Endodermal cell (in vitro differentiated cells): ENCODE results near the gene PTPRE. TPM values are rescaled to one million over a fixed set of nuclear protein-coding genes. Genes with fewer than 3 reads are reported as not detected.

Experiments used
- DNase-seq: peaks from one replicate; pipeline ENCODE4 v3.0.0-alpha.2; 2017
- H3K27ac ChIP-seq: 2 replicates; pipeline ENCODE4 v1.5.1; 2013; ENCODE audit warnings: mild to moderate bottlenecking, low read depth, low read length, moderate library complexity
- H3K27me3 ChIP-seq: 2 replicates; pipeline ENCODE4 v1.6.1; 2013; ENCODE audit warnings: mild to moderate bottlenecking, low read length, moderate library complexity; ENCODE audit not compliant: insufficient read depth, control insufficient read depth, poor library complexity, severe bottlenecking
- H3K36me3 ChIP-seq: 2 replicates; pipeline ENCODE4 v1.7.0; 2013; ENCODE audit warnings: mild to moderate bottlenecking, low read length, moderate library complexity; ENCODE audit not compliant: control insufficient read depth, insufficient read depth
- H3K4me1 ChIP-seq: one replicate; pipeline ENCODE4 v1.7.0; 2013; ENCODE audit warnings: low read length; ENCODE audit not compliant: control insufficient read depth, insufficient read depth
- H3K4me3 ChIP-seq: 2 replicates; pipeline ENCODE4 v1.5.1; 2013; ENCODE audit warnings: mild to moderate bottlenecking, low read length, moderate library complexity
- H3K9ac ChIP-seq: 2 replicates; pipeline ENCODE4 v1.6.1; 2013; ENCODE audit warnings: mild to moderate bottlenecking, low read length, moderate library complexity; ENCODE audit not compliant: poor library complexity, severe bottlenecking; ENCODE audit errors: extremely low read depth
- H3K9me3 ChIP-seq: 2 replicates; pipeline ENCODE4 v1.6.1; 2013; ENCODE audit warnings: mild to moderate bottlenecking, low read length, moderate library complexity; ENCODE audit not compliant: control insufficient read depth
- H3K27ac Mint-ChIP-seq: 2 replicates; pipeline ENCODE4 v1.8.0; 2020; ENCODE audit warnings: mixed read lengths
- H3K27me3 Mint-ChIP-seq: 2 replicates; pipeline ENCODE4 v1.8.0; 2021; ENCODE audit warnings: mild to moderate bottlenecking, mixed read lengths; ENCODE audit not compliant: insufficient read depth
- H3K36me3 Mint-ChIP-seq: 2 replicates; pipeline ENCODE4 v1.8.0; 2020; ENCODE audit warnings: low read depth, mixed read lengths
- H3K4me1 Mint-ChIP-seq: 2 replicates; pipeline ENCODE4 v1.8.0; 2020; ENCODE audit warnings: mixed read lengths
- H3K4me3 Mint-ChIP-seq: 2 replicates; pipeline ENCODE4 v1.8.0; 2020; ENCODE audit warnings: mild to moderate bottlenecking, moderate library complexity, mixed read lengths
- H3K9me3 Mint-ChIP-seq: 2 replicates; pipeline ENCODE4 v1.8.0; 2020; ENCODE audit warnings: mild to moderate bottlenecking, mixed read lengths
- CTCF ChIP-seq: fragments of 200-600 bp; sonication (generic); conservative IDR thresholded peaks from 2 replicates; pipeline ENCODE4 v1.5.0; 2021; ENCODE audit warnings: antibody characterized with exemption, mild to moderate bottlenecking
- WGBS, 2 experiments: methylation state at CpG; one replicate each; pipeline versions ENCODE4 v1.1.5 to v1.1.7; 2013; ENCODE audit warnings: missing lambda C conversion rate in 2 of 2, mixed read lengths in 1 of 2; ENCODE audit not compliant: insufficient coverage in 1 of 2, insufficient read length in 1 of 2; 5-methylcytosine and 5-hydroxymethylcytosine counted together
- total RNA-seq, 2 donors: library from RNA; stranded (reverse); fragmentation: NEBNext Ultra II Directional in 1 of 2; extraction: Animal tissue kit (Norgen Biotek cat#: 25700) in 1 of 2; gene quantifications; 2 replicates in 1 of 2; 3 replicates in 1 of 2; pipeline ENCODE4 v1.2.1, GENCODE V29; 2021

PTPRE gene
- total RNA-seq, 2 donors from 2014 or later = 0.75 to 3.0 TPM

- H3K4me1 Mint-ChIP-seq = no peaks in the 10 kb centered on the region
These were observed 25.6 kb upstream of the PTPRE start for GRCh38 chr10:127881262-127881661.

GRCh38 chr10:127882391-127882790, 24.5 kb upstream of the PTPRE start:
- Mint-ChIP-seq H3K9me3 (no peaks in the 10 kb centered on the region), H3K36me3 (no peaks in the 10 kb centered on the region), H3K27me3 (peaks cover 2% of the 10 kb centered on the region), H3K4me3 (no peak overlapping the region), H3K4me1 (no peaks in the 10 kb centered on the region), H3K27ac (no peak overlapping the region)
- Histone ChIP-seq H3K27me3 (no peaks in the 10 kb centered on the region), H3K9ac (no peak overlapping the region), H3K9me3 (no peaks in the 10 kb centered on the region), H3K4me1 (no peaks in the 10 kb centered on the region), H3K36me3 (no peaks in the 10 kb centered on the region), H3K4me3 (no peak overlapping the region), H3K27ac (no peak overlapping the region)
- WGBS, 2 experiments = 80 to 83% methylated on average over 7 to 8 of the region's 8 CpGs
- TF ChIP-seq CTCF = no peak
- no peak for DNase-seq

More at GRCh38 chr10:127881262-127881661, 25.6 kb upstream of the PTPRE start:
- H3K27me3 ChIP-seq = no peaks in the 10 kb centered on the region
- TF ChIP-seq CTCF = no peak
- no peak overlapping the region for H3K4me3 Mint-ChIP-seq
- 90 to 91% methylated on average over 2 to 8 of the region's 8 CpGs for WGBS, 2 experiments
- H3K4me3 ChIP-seq = no peak overlapping the region
- H3K9ac ChIP-seq = no peak overlapping the region
- no peaks in the 10 kb centered on the region for H3K36me3 ChIP-seq
- DNase-seq = no peak
- no peaks in the 10 kb centered on the region for H3K4me1 ChIP-seq
- H3K9me3 ChIP-seq = no peaks in the 10 kb centered on the region
- H3K36me3 Mint-ChIP-seq = no peaks in the 10 kb centered on the region
- H3K27me3 Mint-ChIP-seq = peaks cover 5% of the 10 kb centered on the region
- no peak overlapping the region for H3K27ac ChIP-seq
- H3K9me3 Mint-ChIP-seq = no peaks in the 10 kb centered on the region
- H3K27ac Mint-ChIP-seq = no peak overlapping the region

GRCh38 chr10:127882801-127883459, 24.0 kb upstream of the PTPRE start:
- DNase-seq = no peak
- H3K9me3 ChIP-seq = no peaks in the 10 kb centered on the region
- H3K36me3 Mint-ChIP-seq = no peaks in the 10 kb centered on the region
- no peak overlapping the region for H3K9ac ChIP-seq
- no peaks in the 10 kb centered on the region for H3K4me1 Mint-ChIP-seq
- H3K27ac ChIP-seq = no peak overlapping the region
- no peak overlapping the region for H3K4me3 Mint-ChIP-seq
- no peaks in the 10 kb centered on the region for H3K36me3 ChIP-seq
- no peaks in the 10 kb centered on the region for H3K4me1 ChIP-seq
- TF ChIP-seq CTCF = no peak
- WGBS, 2 experiments = 87 to 91% methylated on average over 3 to 4 of the region's 4 CpGs
- no peak overlapping the region for H3K4me3 ChIP-seq
- no peaks in the 10 kb centered on the region for H3K27me3 Mint-ChIP-seq
- H3K9me3 Mint-ChIP-seq = no peaks in the 10 kb centered on the region
- H3K27me3 ChIP-seq = no peaks in the 10 kb centered on the region
- no peak overlapping the region for H3K27ac Mint-ChIP-seq
